Upper lobe of left lung (tissue), 6 donors: ENCODE data around the gene GGNBP2. TPM values are rescaled to one million over a fixed set of nuclear protein-coding genes. Genes with fewer than 3 reads are reported as not detected.

Experiments
- ATAC-seq, 2 donors: fragments of 200-7000 bp; cut with Tn5 transposase; one replicate each; pipeline ENCODE4 v1.9.1; 2022; ENCODE audit warnings: mild to moderate bottlenecking in 2 of 2, moderate library complexity in 2 of 2; ENCODE audit not compliant: low FRiP score in 2 of 2
- DNase-seq, 2 donors: peaks; one replicate each; pipeline ENCODE4 v3.0.0-alpha.2; 2019 to 2020
- H3K27ac ChIP-seq, 4 donors: fragments of 200-600 bp; sonication (generic); one replicate each; pipeline ENCODE4 v1.5.1; 2016 to 2019
- H3K27me3 ChIP-seq, 4 donors: fragments of 200-600 bp; sonication (generic); one replicate each; pipeline ENCODE4 v1.5.1; 2017 to 2019
- H3K36me3 ChIP-seq, 4 donors: fragments of 200-600 bp; sonication (generic); one replicate each; pipeline ENCODE4 v1.5.1; 2016 to 2019
- H3K4me1 ChIP-seq, 4 donors: fragments of 200-600 bp; sonication (generic); one replicate each; pipeline ENCODE4 v1.5.1; 2018 to 2019
- H3K4me3 ChIP-seq, 4 donors: fragments of 200-600 bp; sonication (generic); one replicate each; pipeline ENCODE4 v1.5.1; 2017 to 2019; ENCODE audit warnings: mild to moderate bottlenecking in 2 of 4, moderate library complexity in 1 of 4
- H3K9me3 ChIP-seq, 4 donors: fragments of 200-600 bp; sonication (generic); one replicate each; pipeline ENCODE4 v1.5.1; 2018 to 2019
- EP300 ChIP-seq, 4 donors: sonication (generic); formaldehyde crosslinking; IDR thresholded peaks; one replicate each; pipeline ENCODE4 v1.5.1; 2017; ENCODE audit warnings: antibody characterized with exemption in 4 of 4, control low read depth in 2 of 4
- POLR2A ChIP-seq, 4 donors: fragments of 450-650 bp; IDR thresholded peaks; one replicate each; pipeline ENCODE4 v1.5.1; 2016 to 2017; ENCODE audit warnings: antibody characterized with exemption in 4 of 4, mild to moderate bottlenecking in 2 of 4
- POLR2AphosphoS5 ChIP-seq, 2 donors: sonication (generic); formaldehyde crosslinking; IDR thresholded peaks; one replicate each; pipeline ENCODE4 v1.5.1; 2017; ENCODE audit warnings: antibody characterized with exemption in 2 of 2
- WGBS, 2 donors: methylation state at CpG; one replicate each; pipeline ENCODE4 v1.1.5; 2017 to 2018; 5-methylcytosine and 5-hydroxymethylcytosine counted together
- total RNA-seq, 6 donors: library from RNA; depleted of rRNA in 4 of 6; stranded (reverse); fragments of >200 nt in 4 of 6; gene quantifications; one replicate each; pipeline versions ENCODE4 v1.1.0 to v1.2.1, GENCODE V29; 2016 to 2021
- TF ChIP-seq, protein P1 (sequence below), 6 experiments: fragments of 450-650 bp in 4 of 6; fragments of 200-600 bp in 2 of 6; sonication (generic) in 2 of 6; IDR thresholded peaks; one replicate each; pipeline ENCODE4 v1.5.1; 2016 to 2019; ENCODE audit warnings: antibody characterized with exemption in 6 of 6
- donor health status: DM: no; HTN: no; CAD: no; lungs with moderate emphysema.
- donor health status: DM: no; HTN: yes; CAD: no; lungs with severe emphysema.

Gene GGNBP2
- total RNA-seq, 6 donors from 2014 or later = 36.8 to 101 (median 70.0) TPM

DNA sequence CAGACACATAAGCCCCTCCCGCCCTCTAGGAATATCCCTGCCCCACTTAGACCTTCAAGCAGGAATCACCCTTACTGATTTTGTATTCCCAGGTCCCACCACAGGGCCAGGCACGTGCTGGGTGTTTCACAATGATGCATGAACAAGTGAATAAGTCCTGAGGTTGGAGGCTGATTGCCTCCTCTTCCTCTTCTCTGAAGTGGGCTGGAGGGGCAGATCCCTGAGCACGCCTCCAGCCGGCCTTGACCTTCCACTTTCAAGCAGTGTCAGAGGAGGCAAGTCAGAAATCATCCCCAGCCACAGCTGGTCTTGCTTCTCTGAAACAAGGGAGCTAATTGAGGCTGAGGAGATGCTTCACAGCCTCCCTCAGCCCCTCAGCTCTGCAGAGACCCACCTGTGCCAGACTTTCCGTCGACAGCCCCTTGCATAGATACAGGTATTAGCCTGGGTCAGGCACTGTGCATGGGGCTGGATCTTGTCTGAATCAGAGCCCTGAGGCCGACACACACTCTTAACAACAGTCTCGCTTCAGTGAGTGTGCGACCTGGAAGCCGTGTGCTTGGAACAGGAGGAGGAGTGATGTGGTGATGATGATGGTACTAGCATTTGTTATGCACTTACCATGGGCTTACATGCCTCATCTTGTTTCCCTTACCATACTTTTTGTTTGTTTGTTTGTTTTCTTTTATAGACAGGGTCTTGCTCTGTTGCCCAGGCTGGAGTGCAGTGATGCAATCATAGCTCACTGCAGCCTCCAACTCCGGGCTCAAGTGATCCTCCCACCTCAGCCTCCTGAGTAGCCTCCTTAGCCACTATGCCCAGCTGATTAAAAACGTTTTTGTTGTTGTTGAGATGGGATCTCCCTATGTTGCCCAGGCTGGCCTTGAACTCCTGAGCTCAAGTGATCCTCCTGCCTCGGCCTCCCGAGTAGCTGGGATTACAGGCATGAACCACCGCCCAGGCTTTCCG is 71.6 kb downstream of the GGNBP2 start:
- no peak overlapping the region for H3K4me3 ChIP-seq
- ATAC-seq (no peak), DNase-seq (no peak)
- no peaks in the 10 kb centered on the region for H3K36me3 ChIP-seq
- H3K9me3 ChIP-seq = no peaks in the 10 kb centered on the region
- 78 to 83% methylated on average over 16 of the region's 16 CpGs for WGBS, 2 donors
- no peaks in the 10 kb centered on the region for H3K27me3 ChIP-seq
- TF ChIP-seq EP300 (IDR thresholded peaks at IDR 0.05) (no peak), POLR2AphosphoS5 (IDR thresholded peaks at IDR 0.05) (no peak), POLR2A (IDR thresholded peaks at IDR 0.05) (no peak)
- TF ChIP-seq, protein P1, sequence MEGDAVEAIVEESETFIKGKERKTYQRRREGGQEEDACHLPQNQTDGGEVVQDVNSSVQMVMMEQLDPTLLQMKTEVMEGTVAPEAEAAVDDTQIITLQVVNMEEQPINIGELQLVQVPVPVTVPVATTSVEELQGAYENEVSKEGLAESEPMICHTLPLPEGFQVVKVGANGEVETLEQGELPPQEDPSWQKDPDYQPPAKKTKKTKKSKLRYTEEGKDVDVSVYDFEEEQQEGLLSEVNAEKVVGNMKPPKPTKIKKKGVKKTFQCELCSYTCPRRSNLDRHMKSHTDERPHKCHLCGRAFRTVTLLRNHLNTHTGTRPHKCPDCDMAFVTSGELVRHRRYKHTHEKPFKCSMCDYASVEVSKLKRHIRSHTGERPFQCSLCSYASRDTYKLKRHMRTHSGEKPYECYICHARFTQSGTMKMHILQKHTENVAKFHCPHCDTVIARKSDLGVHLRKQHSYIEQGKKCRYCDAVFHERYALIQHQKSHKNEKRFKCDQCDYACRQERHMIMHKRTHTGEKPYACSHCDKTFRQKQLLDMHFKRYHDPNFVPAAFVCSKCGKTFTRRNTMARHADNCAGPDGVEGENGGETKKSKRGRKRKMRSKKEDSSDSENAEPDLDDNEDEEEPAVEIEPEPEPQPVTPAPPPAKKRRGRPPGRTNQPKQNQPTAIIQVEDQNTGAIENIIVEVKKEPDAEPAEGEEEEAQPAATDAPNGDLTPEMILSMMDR (IDR thresholded peaks at IDR 0.05) = no peak
- no peak overlapping the region for H3K27ac ChIP-seq
- H3K4me1 ChIP-seq = no peaks in the 10 kb centered on the region

DNA sequence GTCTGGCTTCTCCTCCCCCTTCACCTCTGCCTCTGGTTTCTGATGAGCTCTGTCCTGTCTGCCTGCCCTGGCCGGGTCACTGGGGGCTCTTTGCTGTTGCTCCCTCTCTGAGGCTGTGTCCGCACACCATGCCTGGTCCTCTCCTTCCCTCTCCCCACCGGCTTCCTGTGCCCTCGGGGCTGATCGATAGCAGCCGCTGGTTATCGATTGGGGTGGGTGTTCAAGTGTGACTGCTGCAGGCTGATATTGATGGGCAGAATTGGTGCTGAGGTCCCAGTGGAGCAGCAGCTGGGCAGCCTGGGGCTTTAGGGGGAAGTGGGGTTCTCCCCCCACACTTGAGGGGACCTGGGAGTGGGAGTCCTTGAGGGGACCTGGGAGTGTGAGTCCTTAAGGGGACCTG is 73.1 kb downstream of the GGNBP2 start:
- Histone ChIP-seq H3K27me3 (no peaks in the 10 kb centered on the region), H3K27ac (no peak overlapping the region), H3K36me3 (no peaks in the 10 kb centered on the region), H3K4me3 (no peak overlapping the region), H3K4me1 (no peaks in the 10 kb centered on the region), H3K9me3 (no peaks in the 10 kb centered on the region)
- no peak for TF ChIP-seq POLR2A (IDR thresholded peaks at IDR 0.05)
- no peak for TF ChIP-seq POLR2AphosphoS5 (IDR thresholded peaks at IDR 0.05)
- no peak for TF ChIP-seq EP300 (IDR thresholded peaks at IDR 0.05)
- TF ChIP-seq, protein P1 (IDR thresholded peaks at IDR 0.05) = no peak
- DNase-seq (no peak), ATAC-seq (no peak)
- 83 to 91% methylated on average over 7 of the region's 7 CpGs for WGBS, 2 donors

DNA sequence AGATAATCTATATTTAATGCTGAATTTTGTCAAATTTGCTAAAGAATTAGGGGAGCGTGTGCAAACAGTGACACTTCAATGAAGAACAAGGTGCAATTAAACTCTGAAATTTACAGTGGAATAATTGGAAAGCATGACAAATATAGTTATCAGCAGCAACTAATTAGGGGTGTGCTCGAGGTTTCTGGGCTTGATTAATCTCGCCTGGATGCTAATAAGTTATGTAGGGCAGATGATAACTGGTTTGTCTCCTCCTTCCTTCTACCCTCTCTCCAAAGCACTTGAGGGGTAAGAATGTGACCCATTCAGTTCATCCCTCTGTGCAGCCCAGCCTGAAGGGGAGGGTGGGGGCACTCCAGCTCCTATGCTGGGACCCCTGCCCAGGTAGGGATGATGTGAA is 78.6 kb downstream of the GGNBP2 start:
- H3K4me3 ChIP-seq = no peak overlapping the region
- no peaks in the 10 kb centered on the region for H3K36me3 ChIP-seq
- no peak for TF ChIP-seq EP300 (IDR thresholded peaks at IDR 0.05)
- no peak for TF ChIP-seq POLR2AphosphoS5 (IDR thresholded peaks at IDR 0.05)
- TF ChIP-seq, protein P1 (IDR thresholded peaks at IDR 0.05) = no peak
- TF ChIP-seq POLR2A (IDR thresholded peaks at IDR 0.05) = no peak
- no peaks in the 10 kb centered on the region for H3K9me3 ChIP-seq
- no peaks in the 10 kb centered on the region for H3K27me3 ChIP-seq
- DNase-seq (no peak), ATAC-seq (no peak)
- 88 to 91% methylated on average over 3 of the region's 3 CpGs for WGBS, 2 donors
- H3K27ac ChIP-seq = no peak overlapping the region
- H3K4me1 ChIP-seq = peaks cover 0 to 8% (median 0%) of the 10 kb centered on the region in 4 donors

DNA sequence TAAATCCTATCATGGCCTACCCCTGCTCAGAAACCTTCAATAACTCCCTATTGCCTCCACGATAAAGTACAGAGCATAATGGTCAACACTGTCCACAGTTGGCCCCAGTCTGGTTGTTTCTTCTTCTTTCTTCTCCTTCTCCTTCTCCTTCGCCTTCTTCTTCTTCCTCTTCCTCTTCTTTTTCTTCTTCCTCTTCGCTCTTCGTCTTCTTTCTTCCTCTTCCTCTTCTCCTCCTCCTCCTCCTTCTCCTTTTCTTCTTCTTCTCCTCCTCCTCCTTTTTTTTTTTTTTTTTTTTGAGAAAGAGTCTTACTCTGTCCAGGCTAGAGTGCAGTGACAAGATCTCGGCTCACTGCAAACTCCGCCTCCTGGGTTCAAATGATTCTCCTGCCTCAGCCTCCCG is 80.5 kb downstream of the GGNBP2 start:
- ATAC-seq (no peak), DNase-seq (no peak)
- H3K27me3 ChIP-seq = no peaks in the 10 kb centered on the region
- no peak overlapping the region for H3K27ac ChIP-seq
- no peaks in the 10 kb centered on the region for H3K36me3 ChIP-seq
- peaks cover 0 to 8% (median 0%) of the 10 kb centered on the region in 4 donors for H3K4me1 ChIP-seq
- no peak overlapping the region for H3K4me3 ChIP-seq
- TF ChIP-seq EP300 (IDR thresholded peaks at IDR 0.05) = no peak
- TF ChIP-seq, protein P1 (IDR thresholded peaks at IDR 0.05) = no peak
- no peak for TF ChIP-seq POLR2A (IDR thresholded peaks at IDR 0.05)
- WGBS, 2 donors = 80 to 83% methylated on average over 7 of the region's 7 CpGs
- H3K9me3 ChIP-seq = no peaks in the 10 kb centered on the region
